Measurements from ENCODE around the gene GSTK1.
"Not testable (repeated sequence)": the region's sequence is repeated elsewhere in the genome, so short reads cannot be mapped to it uniquely, and the experiment has no call there.

GSTK1 gene

DNA sequence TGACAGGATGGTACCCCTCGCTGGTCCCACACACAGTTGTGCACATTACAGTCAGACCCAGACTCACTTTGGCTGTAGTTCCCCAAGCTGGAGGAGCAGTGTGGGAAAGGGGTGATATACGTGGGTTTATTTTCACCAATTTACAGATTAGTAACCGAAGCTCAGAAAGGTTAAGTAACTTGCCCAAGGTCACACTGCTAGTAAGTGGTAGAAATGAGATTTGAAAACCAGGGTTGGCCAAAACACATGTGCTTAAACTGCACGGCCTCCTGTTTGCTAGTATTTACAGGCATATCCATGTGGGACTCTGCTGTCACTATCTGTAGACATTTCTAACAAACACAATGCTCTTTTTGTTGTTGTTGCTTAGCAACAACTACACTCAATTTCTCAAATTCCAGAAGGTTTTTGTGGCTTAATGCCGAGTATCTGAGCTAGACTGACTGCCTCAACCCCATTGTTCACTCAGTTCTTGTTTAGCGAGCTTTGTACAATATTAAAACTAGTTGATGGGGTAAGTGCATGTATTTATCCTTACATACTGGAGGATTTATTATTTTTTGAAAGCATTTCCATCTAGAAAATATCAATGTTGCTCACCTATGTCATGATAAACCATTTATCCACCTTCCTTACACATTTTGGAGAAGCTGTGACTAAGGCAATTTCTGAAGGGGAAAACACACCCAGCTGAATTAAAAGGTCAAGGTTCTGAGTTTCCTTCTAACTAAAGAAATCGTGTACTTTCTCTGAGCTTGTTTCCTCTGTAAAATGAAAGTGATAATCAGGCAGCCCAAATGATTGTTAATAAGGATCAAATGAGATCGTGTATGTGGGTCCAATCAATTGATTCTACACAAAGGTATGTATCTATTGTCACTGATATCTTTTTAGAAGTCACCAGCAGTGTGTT is 16.2 kb downstream of the GSTK1 start:
- DNase-seq (no peak), ATAC-seq (peak; percentile 78)

DNA sequence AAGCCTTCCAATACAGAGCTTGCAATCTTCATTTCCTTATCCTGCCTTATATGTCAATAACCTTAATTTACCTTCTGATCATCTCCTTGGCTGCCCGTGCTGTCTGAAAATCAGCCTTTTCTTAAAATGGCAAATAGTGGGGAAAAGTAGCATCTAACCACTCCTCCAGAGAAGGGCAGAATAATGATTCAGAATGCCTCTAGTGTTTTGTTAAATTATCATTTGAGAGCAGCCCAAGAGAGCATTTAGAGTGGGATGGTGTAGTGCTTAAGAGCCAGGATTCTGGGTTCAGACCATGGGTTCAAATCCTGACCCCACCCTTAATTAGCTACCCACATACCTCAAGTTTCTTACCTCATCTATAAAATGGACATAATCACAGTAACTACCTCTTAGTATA is 16.9 kb downstream of the GSTK1 start:
- ATAC-seq = peak; percentile 76
- no peak for DNase-seq

DNA sequence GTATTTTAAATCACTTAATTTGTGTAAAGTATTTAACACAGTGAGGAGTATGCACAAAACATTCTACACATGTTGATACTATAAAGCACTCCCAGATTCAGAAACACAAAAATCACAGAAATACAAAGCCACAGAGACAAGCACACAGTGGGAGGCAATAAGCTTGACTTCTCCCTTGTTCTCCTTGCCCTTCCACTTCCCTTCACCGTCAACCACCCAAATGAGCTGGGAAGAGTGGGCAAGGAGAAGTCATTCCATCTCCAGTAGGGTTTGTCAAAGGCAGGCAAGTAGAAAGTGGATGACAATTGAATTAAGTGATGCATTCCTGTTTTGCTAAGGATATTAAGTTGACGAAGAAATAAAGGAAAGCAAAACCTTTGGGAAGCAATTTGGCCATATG is 17.3 kb downstream of the GSTK1 start:
- DNase-seq = no peak
- no peak for ATAC-seq

DNA sequence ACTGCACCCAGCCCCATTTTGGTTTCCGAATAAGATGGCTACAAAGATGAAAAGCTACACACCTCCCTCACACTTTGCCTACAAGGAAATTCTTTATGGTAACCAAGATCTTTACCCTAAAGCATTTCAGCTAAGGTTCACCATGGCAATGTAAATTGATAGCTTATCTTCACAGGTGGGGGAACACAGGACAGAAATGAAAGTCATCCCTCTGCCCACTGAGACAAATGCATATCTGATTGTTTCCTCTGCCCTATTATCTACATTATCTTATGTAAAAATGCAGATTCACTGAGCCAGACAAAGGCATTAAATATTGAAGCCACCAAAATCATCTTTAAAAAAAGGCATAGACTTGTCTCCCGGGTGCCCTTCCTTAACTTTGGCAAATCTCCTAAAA is 18.3 kb downstream of the GSTK1 start:
- DNase-seq (no peak), ATAC-seq (no peak)

DNA sequence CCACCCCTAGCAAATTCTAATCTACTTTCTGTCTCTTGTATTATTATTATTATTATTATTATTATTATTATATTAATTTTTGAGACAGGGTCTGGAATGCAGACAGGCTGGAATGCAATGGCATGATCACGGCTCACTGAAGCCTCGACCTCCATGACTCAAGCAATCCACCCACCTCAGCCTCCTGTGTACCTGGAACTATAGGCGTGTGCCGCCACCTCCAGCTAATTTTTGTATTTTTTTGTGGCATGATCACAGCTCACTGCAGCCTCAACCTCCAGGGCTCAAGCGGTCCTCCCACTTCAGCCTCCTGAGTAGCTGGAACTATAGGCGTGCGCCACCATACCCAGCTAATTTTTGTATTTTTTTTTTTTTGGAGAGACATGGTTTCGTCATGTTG is 18.9 kb downstream of the GSTK1 start:
- DNase-seq (no peak), ATAC-seq (no peak)

DNA sequence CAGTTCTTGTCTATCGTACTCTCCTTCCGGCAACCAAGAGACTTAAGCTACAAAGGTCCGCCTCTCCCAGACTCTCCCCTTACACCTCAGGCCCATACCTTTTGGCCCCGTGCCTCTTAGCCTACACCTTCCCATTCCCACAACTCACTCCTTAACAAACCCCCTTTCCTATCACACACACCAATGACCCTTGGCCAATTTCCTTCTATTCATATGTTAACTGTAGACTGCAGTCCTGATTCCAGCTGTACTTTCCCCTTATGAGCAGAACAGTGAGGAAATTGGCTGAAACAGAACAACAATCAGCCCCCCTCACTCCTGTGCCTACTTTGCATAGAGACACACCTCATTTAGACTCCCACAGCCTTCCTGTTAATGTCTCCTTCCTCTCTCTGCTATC is 20.1 kb downstream of the GSTK1 start:
- DNase-seq (no peak), ATAC-seq (no peak)

DNA sequence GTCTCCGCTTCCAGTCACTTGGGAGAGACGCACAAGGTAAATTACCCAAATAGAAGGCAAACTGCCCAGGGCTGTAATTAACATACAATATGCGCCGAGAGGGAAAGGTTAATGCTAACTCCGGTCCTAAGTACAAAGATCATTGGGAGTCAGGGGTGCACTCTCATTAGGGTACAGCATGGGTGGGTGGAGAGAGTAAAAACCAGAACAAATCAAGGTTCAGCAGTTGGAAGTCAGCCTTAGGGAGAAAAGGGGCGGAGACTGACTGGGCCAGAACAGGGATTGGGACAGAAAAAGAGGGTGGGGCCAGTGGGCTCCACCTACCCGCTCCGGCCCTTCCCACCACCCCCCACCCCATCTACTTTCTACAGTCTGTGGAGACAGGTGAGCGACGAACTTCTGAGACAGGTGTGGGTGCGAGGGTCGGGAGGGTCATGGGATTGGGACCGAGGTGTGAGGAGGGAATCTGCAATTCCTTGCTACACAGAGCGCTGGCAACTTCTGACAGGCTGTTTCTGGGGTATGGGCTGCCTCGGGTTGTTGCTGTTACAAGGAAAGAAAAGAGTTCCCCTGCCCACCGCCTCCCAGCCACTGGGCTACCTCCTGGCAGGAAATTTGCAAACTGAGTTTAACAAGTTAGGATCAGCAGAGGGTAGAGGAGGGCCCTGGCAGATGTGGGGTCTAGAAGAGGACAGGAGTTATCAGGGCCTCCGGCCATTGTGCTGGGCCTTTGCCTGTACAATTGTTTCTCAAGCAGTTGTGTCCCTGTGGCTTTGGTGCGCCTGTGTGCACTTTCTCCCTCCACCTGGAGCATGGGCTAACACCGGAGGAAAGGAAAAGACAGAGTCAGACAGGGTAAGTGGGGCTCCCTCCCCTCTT is 21.6 kb downstream of the GSTK1 start, which contains the start of gene TMEM139:
Gene TMEM139, plus strand, starts transcription at position 368 of the 879 bp plus-strand sequence. CDS start 1,000 bp downstream, outside the sequence.
- DNase-seq (no peak), ATAC-seq (no peak)

DNA sequence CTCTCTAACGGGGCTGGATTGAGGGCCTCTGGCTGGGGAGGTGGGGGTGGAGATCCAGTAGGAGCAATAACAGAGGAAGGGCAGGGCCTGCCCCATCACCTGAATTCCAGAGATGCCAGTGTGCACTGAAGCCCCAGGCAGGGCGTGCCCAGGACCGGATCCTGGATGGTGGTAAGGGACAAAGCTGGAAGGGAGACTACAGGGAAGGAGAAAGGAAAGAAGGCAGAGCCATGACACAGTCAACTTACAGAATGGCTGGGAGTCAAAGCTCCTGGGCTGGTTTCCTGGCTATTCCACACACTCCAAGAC is 22.2 kb downstream of the GSTK1 start:
- ATAC-seq = no peak
- no peak for DNase-seq

DNA sequence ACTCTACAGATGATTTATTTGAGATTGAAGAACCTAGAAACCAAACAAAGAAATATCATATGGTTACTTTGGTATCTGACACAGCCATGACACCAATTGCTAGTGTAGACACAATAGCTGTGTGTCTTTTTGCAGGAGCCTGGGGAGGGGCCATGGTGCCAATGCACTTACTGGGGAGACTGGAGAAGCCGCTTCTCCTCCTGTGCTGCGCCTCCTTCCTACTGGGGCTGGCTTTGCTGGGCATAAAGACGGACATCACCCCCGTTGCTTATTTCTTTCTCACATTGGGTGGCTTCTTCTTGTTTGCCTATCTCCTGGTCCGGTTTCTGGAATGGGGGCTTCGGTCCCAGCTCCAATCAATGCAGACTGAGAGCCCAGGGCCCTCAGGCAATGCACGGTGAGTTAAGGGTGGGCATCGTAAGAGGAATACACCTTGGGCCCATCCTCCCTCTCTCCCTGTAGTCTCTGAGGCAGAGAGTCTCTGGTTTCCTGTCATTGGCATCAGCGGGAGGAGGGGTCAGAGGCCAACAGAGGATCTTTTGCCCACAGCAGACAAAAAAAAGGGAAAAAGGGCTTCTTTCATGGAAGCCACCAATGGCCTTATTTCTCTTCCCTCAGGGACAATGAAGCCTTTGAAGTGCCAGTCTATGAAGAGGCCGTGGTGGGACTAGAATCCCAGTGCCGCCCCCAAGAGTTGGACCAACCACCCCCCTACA is 22.7 kb downstream of the GSTK1 start:
- ATAC-seq (no peak), DNase-seq (no peak)

DNA sequence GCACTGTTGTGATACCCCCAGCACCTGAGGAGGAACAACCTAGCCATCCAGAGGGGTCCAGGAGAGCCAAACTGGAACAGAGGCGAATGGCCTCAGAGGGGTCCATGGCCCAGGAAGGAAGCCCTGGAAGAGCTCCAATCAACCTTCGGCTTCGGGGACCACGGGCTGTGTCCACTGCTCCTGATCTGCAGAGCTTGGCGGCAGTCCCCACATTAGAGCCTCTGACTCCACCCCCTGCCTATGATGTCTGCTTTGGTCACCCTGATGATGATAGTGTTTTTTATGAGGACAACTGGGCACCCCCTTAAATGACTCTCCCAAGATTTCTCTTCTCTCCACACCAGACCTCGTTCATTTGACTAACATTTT is 23.3 kb downstream of the GSTK1 start:
- DNase-seq (no peak), ATAC-seq (no peak)

DNA sequence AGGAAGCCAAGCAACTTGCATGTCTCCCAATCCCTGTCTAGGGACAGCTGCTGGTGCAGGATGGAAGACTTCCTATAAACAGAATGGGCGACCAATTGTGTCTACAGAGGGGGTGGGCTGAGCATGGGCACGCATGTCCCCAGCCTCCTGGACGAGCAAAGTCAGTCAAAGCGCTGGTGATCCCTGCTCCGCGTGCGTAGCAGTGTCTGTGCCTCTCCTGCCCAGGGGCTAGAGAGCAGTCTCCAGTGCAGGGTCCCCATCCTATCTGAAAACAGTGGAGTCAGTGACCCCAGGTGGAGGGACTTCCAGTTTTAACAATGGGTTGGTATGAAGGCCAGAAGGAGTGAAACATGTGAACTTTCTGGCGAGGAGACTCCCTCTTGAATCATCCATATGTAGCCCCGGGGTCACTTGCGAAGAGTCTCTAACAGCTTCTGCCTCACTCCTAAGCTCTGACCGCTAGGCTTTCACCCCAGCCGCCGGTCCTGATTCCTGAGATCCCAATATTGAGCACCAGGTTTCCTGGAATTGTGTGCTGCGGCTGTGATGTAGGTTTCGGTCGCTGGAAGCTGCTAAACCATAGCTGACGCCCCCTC is 24.2 kb downstream of the GSTK1 start:
- DNase-seq = no peak
- ATAC-seq = no peak

DNA sequence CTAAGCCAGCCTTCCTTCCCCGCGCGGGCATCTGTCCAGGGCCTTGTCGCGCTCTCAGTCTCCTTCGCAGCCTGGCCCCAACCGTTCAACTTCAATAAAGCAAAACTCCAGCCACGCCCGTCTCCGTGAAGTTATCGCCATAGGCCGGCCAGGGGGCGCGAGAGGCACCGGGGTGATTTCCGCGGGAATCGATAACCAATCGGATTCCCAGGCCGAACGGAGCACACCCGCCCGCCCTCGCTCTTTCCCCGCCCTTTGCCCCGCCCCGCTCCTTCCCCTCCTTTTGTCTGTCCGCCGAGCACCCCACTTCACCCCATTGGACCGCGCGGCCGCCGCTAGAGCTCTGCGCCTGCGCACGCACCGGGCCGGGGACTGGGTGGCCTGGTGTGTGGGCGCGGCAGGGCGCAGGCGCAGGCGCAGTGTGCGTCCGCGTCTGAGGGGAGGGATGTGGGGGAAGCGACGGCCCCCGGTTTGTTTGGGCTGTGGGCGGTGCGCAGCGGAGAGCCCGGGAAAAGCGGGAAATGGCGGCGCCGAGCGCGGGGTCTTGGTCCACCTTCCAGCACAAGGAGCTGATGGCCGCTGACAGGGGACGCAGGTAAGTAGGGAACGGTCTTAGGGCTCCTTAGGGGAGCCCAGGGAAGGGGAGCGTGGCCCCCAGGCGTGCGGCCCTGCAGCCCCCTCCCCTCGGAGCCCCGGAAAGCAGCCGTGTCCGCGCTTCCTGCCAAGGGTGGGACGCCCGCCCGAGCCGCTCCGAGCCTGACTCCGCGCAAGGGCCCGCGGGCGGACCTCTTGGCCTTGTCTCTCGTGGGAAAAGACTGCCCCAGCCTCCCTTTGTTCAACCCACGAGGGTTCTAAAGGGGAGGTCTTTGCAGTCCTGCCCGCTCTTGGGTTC is 24.9 kb downstream of the GSTK1 start, which contains the start of gene CASP2:
Gene CASP2, plus strand, starts transcription at position 417 of the 892 bp plus-strand sequence. Its CDS starts 105 bp downstream, at position 522.
- peak; percentile 99 for DNase-seq
- ATAC-seq = peak; percentile 96

DNA sequence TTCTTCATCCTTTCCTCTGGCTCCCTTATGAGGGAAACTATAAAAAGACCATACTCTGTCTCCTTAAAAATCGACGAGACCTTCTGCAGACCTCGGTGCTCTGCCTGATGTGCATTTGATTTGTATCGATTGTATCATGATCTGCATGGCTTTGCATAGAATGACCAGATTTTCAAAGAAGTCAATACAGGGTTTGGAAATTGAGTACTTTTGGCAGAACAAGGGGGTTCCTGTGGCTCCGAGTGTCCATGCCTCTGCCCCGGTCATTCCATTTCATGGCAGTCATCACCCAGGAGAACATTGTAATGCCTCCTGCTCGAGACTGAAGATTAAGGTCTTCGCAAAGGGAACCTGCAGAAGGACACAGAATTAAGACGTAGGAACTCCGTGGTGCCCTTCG is 25.6 kb downstream of the GSTK1 start:
- no peak for DNase-seq
- ATAC-seq = no peak

DNA sequence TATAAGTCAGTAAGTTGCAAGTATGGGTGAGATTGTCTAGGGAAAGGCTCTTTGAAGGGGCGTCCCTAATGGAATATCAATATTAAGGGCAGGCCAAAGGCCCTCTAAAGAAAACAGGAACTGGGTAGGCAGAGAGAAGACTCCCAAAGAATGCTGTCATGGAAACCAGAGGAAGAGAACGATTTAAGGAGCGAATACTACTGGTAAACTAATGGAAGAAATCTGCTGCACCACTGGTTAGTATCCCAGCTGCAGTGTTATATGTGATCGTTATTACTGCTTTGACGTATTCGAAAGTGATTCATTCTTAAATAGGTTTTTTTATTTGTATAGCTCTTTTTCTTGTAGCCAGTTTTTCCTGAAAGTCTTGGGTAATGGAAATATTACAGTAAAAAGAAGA is 26.2 kb downstream of the GSTK1 start:
- DNase-seq = no peak
- ATAC-seq = no peak

DNA sequence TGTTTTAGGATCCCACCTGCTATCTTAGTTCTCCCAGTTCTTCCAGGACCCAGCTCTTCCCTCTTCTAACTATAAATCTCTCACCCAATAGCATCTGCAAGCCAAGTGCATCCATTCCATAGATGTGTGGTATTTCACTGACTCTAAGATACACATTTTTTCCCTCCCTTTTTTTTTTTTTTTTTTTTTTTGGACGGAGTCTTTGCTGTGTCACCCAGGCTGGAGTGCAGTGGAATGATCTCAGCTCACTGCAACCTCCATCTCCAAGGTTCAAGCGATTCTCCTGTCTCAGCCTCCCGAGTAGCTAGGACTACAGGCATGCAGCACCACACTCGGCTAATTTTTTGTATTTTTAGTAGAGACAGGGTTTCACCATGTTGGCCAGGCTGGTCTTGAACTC is 26.6 kb downstream of the GSTK1 start:
- ATAC-seq, DNase-seq: not testable (repeated sequence)

DNA sequence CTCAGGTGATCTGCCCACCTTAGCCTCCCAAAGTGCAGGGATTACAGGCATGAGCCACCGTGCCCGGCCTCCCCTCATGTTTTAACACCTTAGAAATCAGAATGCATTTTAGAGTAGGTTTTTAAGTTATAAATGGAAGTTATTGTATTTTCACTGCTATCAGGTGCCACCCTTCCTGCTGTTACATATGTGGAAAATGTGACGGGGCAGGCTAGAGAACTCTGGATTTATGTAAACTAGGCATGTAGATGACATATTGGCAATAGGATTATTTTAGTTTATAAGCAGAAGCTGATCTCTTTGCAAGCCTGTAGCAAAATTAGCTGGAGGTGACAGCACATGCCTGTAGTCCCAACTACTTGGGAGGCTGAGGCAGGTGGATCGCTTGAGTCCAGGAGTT is 27.1 kb downstream of the GSTK1 start:
- DNase-seq = no peak
- ATAC-seq = no peak

DNA sequence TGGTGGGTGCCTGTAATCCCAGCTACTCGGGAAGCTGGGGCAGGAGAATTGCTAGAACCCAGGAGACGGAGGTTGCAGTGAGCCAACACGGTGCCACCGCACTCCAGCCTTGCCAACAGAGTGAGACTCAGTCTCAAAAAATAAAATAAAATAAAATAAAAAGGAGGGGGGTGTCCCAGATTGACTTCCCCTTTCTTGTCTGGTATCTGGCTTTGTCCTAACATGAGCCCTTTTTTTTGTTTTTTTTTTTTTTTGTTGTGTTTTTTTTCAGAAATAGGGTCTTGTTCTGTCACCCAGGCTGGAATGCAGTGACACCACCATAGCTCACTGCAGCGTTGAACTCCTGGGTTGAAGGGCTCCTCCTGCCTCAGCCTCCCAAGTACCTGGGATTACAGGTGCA is 29.6 kb downstream of the GSTK1 start:
- DNase-seq (no peak), ATAC-seq (no peak)

DNA sequence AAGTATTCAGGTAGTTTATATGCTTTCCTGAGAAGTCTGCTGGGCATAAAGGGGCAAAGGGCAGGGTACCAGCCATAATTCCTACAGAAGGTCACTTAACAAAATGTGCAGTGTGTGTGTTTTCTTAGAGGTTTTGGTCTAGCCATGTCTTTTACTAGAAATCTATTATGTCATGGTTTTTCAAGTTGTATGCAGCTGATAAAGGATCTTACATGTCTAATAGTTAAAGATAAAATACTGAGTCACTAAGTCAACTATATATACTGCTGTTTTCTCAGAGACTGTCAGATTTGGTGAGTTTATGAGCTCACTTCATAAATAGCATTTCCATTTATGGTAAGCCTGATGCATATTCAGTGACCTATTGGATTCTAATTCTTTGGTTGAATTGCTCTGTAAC is 32.6 kb downstream of the GSTK1 start:
- ATAC-seq (no peak), DNase-seq (no peak)

DNA sequence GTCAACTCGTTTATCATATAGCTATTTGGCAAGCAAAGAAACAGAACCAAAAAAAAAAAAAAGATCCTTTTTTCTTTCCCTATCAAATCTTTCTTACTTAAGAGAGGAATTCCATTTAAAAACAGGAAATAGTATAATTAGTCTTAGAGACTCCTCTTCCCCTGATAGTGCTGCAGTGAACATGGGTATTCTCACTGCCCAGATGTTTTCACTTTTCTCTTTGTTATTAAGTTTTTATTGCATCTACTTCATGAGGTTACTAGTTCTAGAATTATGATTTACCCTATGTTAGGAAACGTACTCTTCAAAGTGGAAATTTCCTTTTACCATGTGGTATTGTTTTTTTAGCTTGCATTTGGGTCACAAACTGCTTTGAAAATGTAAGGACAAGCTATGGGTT is 33.4 kb downstream of the GSTK1 start:
- DNase-seq (no peak), ATAC-seq (no peak)

DNA sequence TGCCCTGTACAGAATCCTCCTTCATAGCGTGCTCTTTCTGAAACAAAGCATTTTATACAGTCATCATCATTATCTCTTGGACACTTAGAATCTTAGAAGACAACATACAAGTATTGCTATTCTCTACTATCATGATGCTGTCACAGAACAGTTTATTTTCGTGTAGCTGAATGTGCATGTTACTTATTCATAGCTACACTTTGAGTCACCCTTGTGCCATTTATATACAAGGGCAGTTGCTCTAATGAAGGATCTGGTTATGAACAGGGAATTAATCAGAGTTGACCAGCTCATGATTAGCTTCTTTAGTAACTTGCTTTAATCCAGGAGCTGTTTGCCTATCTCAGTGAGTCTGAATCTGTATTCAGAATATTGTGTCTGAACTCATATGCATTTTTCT is 36.1 kb downstream of the GSTK1 start:
- DNase-seq (no peak), ATAC-seq (no peak)

DNA sequence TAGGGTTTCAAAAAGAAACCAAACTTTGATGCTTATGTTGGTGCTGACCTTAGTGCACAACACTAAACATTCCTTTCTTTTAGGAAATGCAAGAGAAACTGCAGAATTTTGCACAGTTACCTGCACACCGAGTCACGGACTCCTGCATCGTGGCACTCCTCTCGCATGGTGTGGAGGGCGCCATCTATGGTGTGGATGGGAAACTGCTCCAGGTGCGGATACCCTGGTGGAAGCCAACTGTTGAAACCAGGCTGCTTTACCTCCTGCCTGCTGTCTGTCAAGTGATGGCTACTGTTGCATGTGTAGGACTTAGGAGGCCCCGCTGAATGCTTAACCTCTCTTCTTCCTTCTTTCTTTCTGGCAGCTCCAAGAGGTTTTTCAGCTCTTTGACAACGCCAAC is 36.6 kb downstream of the GSTK1 start:
- peak; percentile 54 for DNase-seq

More for the DNA sequence above, 36.6 kb downstream of the GSTK1 start:
- ATAC-seq = peak; percentile 85

Data from stimulated activated naive CD8-positive, alpha-beta T cell treated with anti-CD3 and anti-CD28 coated beads, Interleukin-15, Interleukin-2, amounts not matched to agents 100 U/mL and 50 U/mL, for 24 hours (primary cell).